ENCODE measurements around the gene KCNQ1.

The KCNQ1 gene

GRCh38 chr11:2661173-2662023, 216.6 kb downstream of the KCNQ1 start:
- H3K79me2 ChIP-seq (ENCODE audit: insufficient read depth, low read length), result no peaks in the 10 kb centered on the region
- TF ChIP-seq CTCF (conservative IDR thresholded peaks at IDR 0.05; ENCODE audit: low read length), result no peak
- TF ChIP-seq EZH2phosphoT487 (IDR thresholded peaks at IDR 0.05; ENCODE audit: borderline replicate concordance), result no peak
- peaks cover 5% of the 10 kb centered on the region for H3K4me1 ChIP-seq (ENCODE audit: insufficient read depth, low read length, poor library complexity, severe bottlenecking)
- H3K4me2 ChIP-seq (ENCODE audit: low read depth, low read length, poor library complexity, severe bottlenecking), result no peak overlapping the region
- peaks cover 23% of the 10 kb centered on the region for H3K9me3 ChIP-seq (ENCODE audit: insufficient read depth, low read depth, low read length)
- peaks cover 5% of the 10 kb centered on the region; the same call in 1 of the 2 replicates for H3K36me3 ChIP-seq (ENCODE audit: insufficient read depth, low read length)
- H3F3A ChIP-seq (ENCODE audit: low read depth), result no peaks in the 10 kb centered on the region
- no peaks in the 10 kb centered on the region for H4K20me1 ChIP-seq (ENCODE audit: insufficient read depth, low read length, poor library complexity, severe bottlenecking)
- no peak overlapping the region for H3K4me3 ChIP-seq (ENCODE audit: low read length, poor library complexity, severe bottlenecking)
- no peaks in the 10 kb centered on the region for H3K9me2 ChIP-seq (replicated peaks; ENCODE audit: low read depth, low read length)
- H2AFZ ChIP-seq (ENCODE audit: low read length), result no peak overlapping the region
- H3K9ac ChIP-seq (ENCODE audit: low read depth, low read length, poor library complexity, severe bottlenecking), result no peak overlapping the region
- no peaks in the 10 kb centered on the region for H3K27me3 ChIP-seq (ENCODE audit: insufficient read depth, low read length, poor library complexity, severe bottlenecking)

GRCh38 chr11:2662024-2662312, 217.2 kb downstream of the KCNQ1 start:
- Histone ChIP-seq H3K9me2 (replicated peaks; ENCODE audit: low read depth, low read length) (no peaks in the 10 kb centered on the region), H3K4me3 (ENCODE audit: low read length, poor library complexity, severe bottlenecking) (no peak overlapping the region), H3K9ac (ENCODE audit: low read depth, low read length, poor library complexity, severe bottlenecking) (no peak overlapping the region), H3K4me1 (ENCODE audit: insufficient read depth, low read length, poor library complexity, severe bottlenecking) (no peaks in the 10 kb centered on the region), H4K20me1 (ENCODE audit: insufficient read depth, low read length, poor library complexity, severe bottlenecking) (no peaks in the 10 kb centered on the region), H3K27me3 (ENCODE audit: insufficient read depth, low read length, poor library complexity, severe bottlenecking) (no peaks in the 10 kb centered on the region), H2AFZ (ENCODE audit: low read length) (no peak overlapping the region), H3K79me2 (ENCODE audit: insufficient read depth, low read length) (peaks cover 5% of the 10 kb centered on the region; the same call in 1 of the 2 replicates), H3K9me3 (ENCODE audit: insufficient read depth, low read depth, low read length) (peaks cover 23% of the 10 kb centered on the region), H3K4me2 (ENCODE audit: low read depth, low read length, poor library complexity, severe bottlenecking) (no peak overlapping the region), H3K36me3 (ENCODE audit: insufficient read depth, low read length) (peaks cover 5% of the 10 kb centered on the region; the same call in 1 of the 2 replicates), H3F3A (ENCODE audit: low read depth) (no peaks in the 10 kb centered on the region)
- TF ChIP-seq EZH2phosphoT487 (IDR thresholded peaks at IDR 0.05; ENCODE audit: borderline replicate concordance) (no peak), CTCF (conservative IDR thresholded peaks at IDR 0.05; ENCODE audit: low read length) (no peak)

- Histone ChIP-seq H3K36me3 (ENCODE audit: insufficient read depth, low read length) (peaks cover 5% of the 10 kb centered on the region; the same call in 1 of the 2 replicates), H4K20me1 (ENCODE audit: insufficient read depth, low read length, poor library complexity, severe bottlenecking) (no peaks in the 10 kb centered on the region), H3K4me1 (ENCODE audit: insufficient read depth, low read length, poor library complexity, severe bottlenecking) (peaks cover 2% of the 10 kb centered on the region), H3K4me3 (ENCODE audit: low read length, poor library complexity, severe bottlenecking) (no peak overlapping the region), H3K79me2 (ENCODE audit: insufficient read depth, low read length) (peaks cover 5% of the 10 kb centered on the region; the same call in 1 of the 2 replicates), H2AFZ (ENCODE audit: low read length) (no peak overlapping the region), H3K9ac (ENCODE audit: low read depth, low read length, poor library complexity, severe bottlenecking) (no peak overlapping the region), H3K9me2 (replicated peaks; ENCODE audit: low read depth, low read length) (no peaks in the 10 kb centered on the region), H3K9me3 (ENCODE audit: insufficient read depth, low read depth, low read length) (peaks cover 23% of the 10 kb centered on the region), H3K4me2 (ENCODE audit: low read depth, low read length, poor library complexity, severe bottlenecking) (no peak overlapping the region), H3K27me3 (ENCODE audit: insufficient read depth, low read length, poor library complexity, severe bottlenecking) (no peaks in the 10 kb centered on the region), H3F3A (ENCODE audit: low read depth) (no peaks in the 10 kb centered on the region)
- TF ChIP-seq CTCF (conservative IDR thresholded peaks at IDR 0.05; ENCODE audit: low read length) (no peak), EZH2phosphoT487 (IDR thresholded peaks at IDR 0.05; ENCODE audit: borderline replicate concordance) (no peak)
Measured at GRCh38 chr11:2662430-2663299, 217.9 kb downstream of the KCNQ1 start.

All from Loucy (cell line).